Tibial nerve (tissue), 4 donors: Measurements from ENCODE around the gene TSR3. TPM values are rescaled to one million over a fixed set of nuclear protein-coding genes. Genes with fewer than 3 reads are reported as not detected.

Source experiments
- DNase-seq, 2 donors: peaks; one replicate each; pipeline ENCODE4 v3.0.0-alpha.2; 2019; ENCODE audit warnings: low spot score in 2 of 2
- H3K27ac ChIP-seq, 4 donors: fragments of 200-600 bp; sonication (generic) in 3 of 4; one replicate each; pipeline ENCODE4 v1.5.1; 2017 to 2019; ENCODE audit warnings: mild to moderate bottlenecking in 1 of 4
- H3K27me3 ChIP-seq, 2 donors: fragments of 200-600 bp; sonication (generic) in 1 of 2; one replicate each; pipeline versions ENCODE4 v1.5.1 to v1.6.0; 2017 to 2019
- H3K36me3 ChIP-seq, 3 donors: fragments of 200-600 bp; sonication (generic); one replicate each; pipeline ENCODE4 v1.5.1; 2018 to 2019
- H3K4me1 ChIP-seq, 4 donors: fragments of 200-600 bp; sonication (generic) in 3 of 4; one replicate each; pipeline ENCODE4 v1.5.1; 2017 to 2019
- H3K4me3 ChIP-seq, 4 donors: fragments of 200-600 bp; sonication (generic) in 3 of 4; one replicate each; pipeline ENCODE4 v1.5.1; 2017 to 2019; ENCODE audit warnings: mild to moderate bottlenecking in 1 of 4, moderate library complexity in 1 of 4
- H3K9me3 ChIP-seq, 4 donors: fragments of 200-600 bp; sonication (generic) in 3 of 4; one replicate each; pipeline ENCODE4 v1.5.1; 2017 to 2019
- EP300 ChIP-seq, 2 donors: sonication (generic); formaldehyde crosslinking; IDR thresholded peaks; one replicate each; pipeline ENCODE4 v1.6.1; 2017; ENCODE audit warnings: antibody characterized with exemption in 2 of 2, mild to moderate bottlenecking in 1 of 2
- POLR2A ChIP-seq, 2 donors: fragments of 450-650 bp; IDR thresholded peaks; one replicate each; pipeline ENCODE4 v1.6.1; 2017; ENCODE audit warnings: antibody characterized with exemption in 2 of 2, mild to moderate bottlenecking in 2 of 2, moderate library complexity in 2 of 2
- WGBS, 2 donors: methylation state at CpG; one replicate each; pipeline ENCODE4 v1.1.5; 2018; 5-methylcytosine and 5-hydroxymethylcytosine counted together
- total RNA-seq, 4 donors: library from RNA; depleted of rRNA; stranded (reverse); fragments of >200 nt; gene quantifications; one replicate each; pipeline ENCODE4 v1.1.0, GENCODE V29; 2016
- TF ChIP-seq, protein P1 (sequence below), 5 experiments: fragments of 200-600 bp in 3 of 5; fragments of 450-650 bp in 2 of 5; sonication (generic) in 3 of 5; IDR thresholded peaks; one replicate each; pipeline ENCODE4 v1.5.1; 2016 to 2019; ENCODE audit warnings: antibody characterized with exemption in 5 of 5, mild to moderate bottlenecking in 3 of 5, moderate library complexity in 2 of 5

The TSR3 gene
- total RNA-seq, 4 donors from 2014 or later, result 72.2 to 122 (median 108) TPM

DNA sequence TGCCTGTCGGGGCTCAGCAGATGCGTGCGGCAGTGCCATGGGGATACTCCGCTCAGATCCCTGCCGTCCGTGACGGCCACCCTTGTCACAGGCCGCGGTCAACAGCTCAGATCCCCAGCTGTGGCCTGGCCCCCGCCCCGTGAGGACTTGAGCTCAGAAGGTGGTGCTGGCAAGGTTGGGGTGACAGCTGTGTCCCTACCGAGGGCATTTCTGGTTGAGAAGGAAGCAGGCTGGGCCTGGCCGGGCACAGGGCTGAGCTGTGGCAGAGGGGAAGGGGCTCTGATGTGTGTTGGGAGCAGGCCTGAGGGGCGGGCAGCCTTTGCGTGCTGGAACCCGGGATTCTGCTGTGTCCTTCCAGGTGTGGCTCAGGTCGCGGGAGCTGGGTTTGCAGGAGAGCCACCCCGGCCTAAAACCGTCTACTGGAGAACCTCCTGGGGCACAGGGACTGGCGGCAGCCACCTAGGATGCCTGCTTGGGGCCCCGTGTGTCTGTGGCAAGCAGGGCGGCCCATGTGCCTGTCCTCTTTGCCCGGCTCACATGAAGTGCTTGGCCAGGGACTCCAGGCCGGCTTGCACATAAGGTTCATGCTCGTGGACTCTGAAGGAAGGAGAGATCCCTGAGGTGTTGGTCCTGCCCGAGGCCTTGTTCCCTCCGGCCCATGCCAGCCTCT, 37.1 kb downstream of the TSR3 start:
- DNase-seq, result no peak
- peaks cover 0 to 63% (median 32%) of the 10 kb centered on the region in 3 donors for H3K36me3 ChIP-seq
- H3K4me1 ChIP-seq, result peaks cover 5 to 50% (median 27%) of the 10 kb centered on the region in 4 donors
- H3K9me3 ChIP-seq, result no peaks in the 10 kb centered on the region
- TF ChIP-seq, protein P1, sequence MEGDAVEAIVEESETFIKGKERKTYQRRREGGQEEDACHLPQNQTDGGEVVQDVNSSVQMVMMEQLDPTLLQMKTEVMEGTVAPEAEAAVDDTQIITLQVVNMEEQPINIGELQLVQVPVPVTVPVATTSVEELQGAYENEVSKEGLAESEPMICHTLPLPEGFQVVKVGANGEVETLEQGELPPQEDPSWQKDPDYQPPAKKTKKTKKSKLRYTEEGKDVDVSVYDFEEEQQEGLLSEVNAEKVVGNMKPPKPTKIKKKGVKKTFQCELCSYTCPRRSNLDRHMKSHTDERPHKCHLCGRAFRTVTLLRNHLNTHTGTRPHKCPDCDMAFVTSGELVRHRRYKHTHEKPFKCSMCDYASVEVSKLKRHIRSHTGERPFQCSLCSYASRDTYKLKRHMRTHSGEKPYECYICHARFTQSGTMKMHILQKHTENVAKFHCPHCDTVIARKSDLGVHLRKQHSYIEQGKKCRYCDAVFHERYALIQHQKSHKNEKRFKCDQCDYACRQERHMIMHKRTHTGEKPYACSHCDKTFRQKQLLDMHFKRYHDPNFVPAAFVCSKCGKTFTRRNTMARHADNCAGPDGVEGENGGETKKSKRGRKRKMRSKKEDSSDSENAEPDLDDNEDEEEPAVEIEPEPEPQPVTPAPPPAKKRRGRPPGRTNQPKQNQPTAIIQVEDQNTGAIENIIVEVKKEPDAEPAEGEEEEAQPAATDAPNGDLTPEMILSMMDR (IDR thresholded peaks at IDR 0.05), result no peak
- no peak for TF ChIP-seq POLR2A (IDR thresholded peaks at IDR 0.05)
- no peak for TF ChIP-seq EP300 (IDR thresholded peaks at IDR 0.05)
- WGBS, 2 donors, result 85 to 86% methylated on average over 20 to 24 of the region's 28 CpGs
- no peak overlapping the region for H3K27ac ChIP-seq
- no peaks in the 10 kb centered on the region for H3K27me3 ChIP-seq
- H3K4me3 ChIP-seq, result no peak overlapping the region

DNA sequence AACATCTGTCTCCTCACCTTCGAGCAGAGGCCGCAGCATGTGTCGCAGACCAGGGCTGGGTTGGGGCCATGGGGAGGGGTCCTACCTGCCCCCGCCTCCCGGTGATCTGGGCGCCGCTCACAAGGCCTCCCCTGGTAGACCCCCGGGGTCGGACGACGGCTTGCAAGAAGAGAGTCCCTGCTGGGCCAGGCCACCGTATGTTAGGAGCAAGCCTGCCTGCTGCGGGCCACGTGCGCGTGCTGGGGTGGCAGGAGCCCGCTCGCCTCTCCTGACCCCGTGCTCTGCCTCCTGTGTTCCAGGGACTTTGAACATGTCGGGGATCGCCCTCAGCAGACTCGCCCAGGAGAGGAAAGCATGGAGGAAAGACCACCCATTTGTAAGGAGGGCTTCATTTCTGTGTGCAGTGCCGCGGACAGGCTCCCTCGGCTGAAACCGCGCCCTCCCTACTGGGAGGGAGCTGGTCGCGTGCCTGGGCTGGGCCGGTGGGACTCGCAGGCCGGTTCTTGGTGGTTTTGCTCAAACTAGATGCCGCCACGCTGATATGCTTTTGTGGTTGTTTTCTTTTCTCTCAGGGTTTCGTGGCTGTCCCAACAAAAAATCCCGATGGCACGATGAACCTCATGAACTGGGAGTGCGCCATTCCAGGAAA, 37.8 kb downstream of the TSR3 start:
- H3K27me3 ChIP-seq, result no peaks in the 10 kb centered on the region
- TF ChIP-seq, protein P1 (IDR thresholded peaks at IDR 0.05), result no peak
- TF ChIP-seq EP300 (IDR thresholded peaks at IDR 0.05) (no peak), POLR2A (IDR thresholded peaks at IDR 0.05) (no peak)
- DNase-seq, result no peak
- H3K9me3 ChIP-seq, result no peaks in the 10 kb centered on the region
- H3K4me3 ChIP-seq, result no peak overlapping the region
- H3K4me1 ChIP-seq, result peaks cover 5 to 50% (median 27%) of the 10 kb centered on the region in 4 donors
- 86 to 90% methylated on average over 29 to 37 of the region's 38 CpGs for WGBS, 2 donors
- peaks cover 0 to 56% (median 25%) of the 10 kb centered on the region in 3 donors for H3K36me3 ChIP-seq
- H3K27ac ChIP-seq, result no peak overlapping the region

DNA sequence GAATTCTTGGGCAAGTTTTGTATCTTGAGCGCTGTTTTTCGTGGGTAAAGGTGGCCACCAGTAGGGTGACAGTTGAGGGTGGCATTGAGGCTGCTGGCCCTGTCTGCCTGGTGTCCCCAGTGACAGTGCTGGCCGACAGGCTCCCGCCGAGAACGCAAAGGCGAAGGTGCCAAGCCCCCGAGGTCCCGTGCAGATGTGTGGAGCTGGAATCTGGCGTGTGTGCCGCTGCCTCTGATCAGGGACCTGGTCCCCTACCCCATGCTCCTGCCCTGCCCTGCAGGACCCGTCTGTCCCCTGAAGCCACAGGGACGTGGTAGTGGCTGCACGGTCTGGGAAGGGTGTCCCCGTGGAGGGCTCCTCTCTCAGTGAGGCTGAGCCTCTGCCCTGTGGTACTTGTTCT, 38.8 kb downstream of the TSR3 start:
- H3K4me1 ChIP-seq, result peaks cover 5 to 58% (median 27%) of the 10 kb centered on the region in 4 donors
- WGBS, 2 donors, result 81 to 100% methylated on average over 1 to 13 of the region's 15 CpGs
- no peak overlapping the region for H3K27ac ChIP-seq
- H3K27me3 ChIP-seq, result no peaks in the 10 kb centered on the region
- DNase-seq, result no peak
- no peaks in the 10 kb centered on the region for H3K9me3 ChIP-seq
- TF ChIP-seq, protein P1 (IDR thresholded peaks at IDR 0.05), result no peak
- TF ChIP-seq EP300 (IDR thresholded peaks at IDR 0.05), result no peak
- TF ChIP-seq POLR2A (IDR thresholded peaks at IDR 0.05), result no peak
- H3K4me3 ChIP-seq, result no peak overlapping the region
- peaks cover 0 to 47% (median 19%) of the 10 kb centered on the region in 3 donors for H3K36me3 ChIP-seq

DNA sequence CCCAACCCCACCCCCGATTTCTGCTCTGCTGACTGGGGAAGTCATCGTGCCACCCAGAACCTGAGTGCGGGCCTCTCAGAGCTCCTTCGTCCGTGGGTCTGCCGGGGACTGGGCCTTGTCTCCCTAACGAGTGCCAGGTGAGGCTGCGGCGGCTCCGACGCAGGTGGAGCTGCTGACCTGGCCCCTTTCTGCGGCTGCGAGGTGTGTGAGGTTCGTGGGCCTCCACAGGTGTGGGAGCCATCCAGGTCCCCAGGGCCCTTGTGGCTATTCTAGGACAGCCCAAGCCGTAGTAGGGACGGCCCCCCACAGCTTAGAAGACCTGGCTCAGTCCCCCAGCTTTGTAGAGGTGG, 39.2 kb downstream of the TSR3 start:
- peaks cover 5 to 58% (median 27%) of the 10 kb centered on the region in 4 donors for H3K4me1 ChIP-seq
- TF ChIP-seq, protein P1 (IDR thresholded peaks at IDR 0.05), result no peak
- TF ChIP-seq POLR2A (IDR thresholded peaks at IDR 0.05), result no peak
- TF ChIP-seq EP300 (IDR thresholded peaks at IDR 0.05), result no peak
- peak overlapping the region in 1 of 4 donors; percentile 100 for H3K27ac ChIP-seq
- H3K27me3 ChIP-seq, result no peaks in the 10 kb centered on the region
- H3K9me3 ChIP-seq, result no peaks in the 10 kb centered on the region
- 62 to 81% methylated on average over 3 to 15 of the region's 16 CpGs for WGBS, 2 donors
- peaks cover 0 to 42% (median 15%) of the 10 kb centered on the region in 3 donors for H3K36me3 ChIP-seq
- peak overlapping the region in 2 of 4 donors; percentile 44 to 78 for H3K4me3 ChIP-seq
- DNase-seq, result no peak
